HL-60/S4 (cell line): ENCODE measurements around the gene VWA8.
"Not testable (repeated sequence)": the region's sequence is repeated elsewhere in the genome, so short reads cannot be mapped to it uniquely, and the experiment has no call there.

Source experiments
- in situ Hi-C: fragments of 300-500 bp; cut with MboI; formaldehyde crosslinking; loops from 2 replicates; pipeline ENCODE4 v1.14.3; 2022; ENCODE audit warnings: low sequenced_read_pairs

VWA8 gene

DNA sequence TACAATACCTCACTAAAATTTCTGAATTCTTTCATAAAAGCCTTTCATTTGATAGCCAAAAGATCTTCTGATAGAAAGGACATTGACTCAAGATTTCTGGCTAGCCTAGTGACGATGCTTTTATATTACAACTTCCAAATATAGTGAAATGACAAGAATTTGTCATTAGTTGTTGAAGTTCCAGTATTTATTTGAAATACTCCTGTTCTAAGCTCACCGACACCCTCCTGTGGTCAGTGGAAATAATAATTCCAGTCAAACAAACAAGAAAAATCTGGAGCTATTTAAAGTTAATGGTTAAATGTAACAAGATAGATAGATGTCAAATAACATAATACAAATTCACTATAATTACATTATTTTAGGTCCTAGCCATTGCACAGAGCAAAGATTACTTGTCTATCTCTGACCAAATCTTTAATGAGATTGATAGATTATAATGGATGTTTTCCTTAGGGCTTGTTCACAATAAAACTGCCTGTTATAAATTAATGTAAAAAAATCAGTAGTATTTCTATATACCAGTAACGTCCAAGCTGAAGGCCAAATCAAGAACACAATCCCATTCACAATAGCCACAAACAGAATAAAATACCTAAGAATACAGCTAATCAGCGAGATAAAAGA is 308.1 kb downstream of the VWA8 start:
- in situ Hi-C loops, result no loop called here

DNA sequence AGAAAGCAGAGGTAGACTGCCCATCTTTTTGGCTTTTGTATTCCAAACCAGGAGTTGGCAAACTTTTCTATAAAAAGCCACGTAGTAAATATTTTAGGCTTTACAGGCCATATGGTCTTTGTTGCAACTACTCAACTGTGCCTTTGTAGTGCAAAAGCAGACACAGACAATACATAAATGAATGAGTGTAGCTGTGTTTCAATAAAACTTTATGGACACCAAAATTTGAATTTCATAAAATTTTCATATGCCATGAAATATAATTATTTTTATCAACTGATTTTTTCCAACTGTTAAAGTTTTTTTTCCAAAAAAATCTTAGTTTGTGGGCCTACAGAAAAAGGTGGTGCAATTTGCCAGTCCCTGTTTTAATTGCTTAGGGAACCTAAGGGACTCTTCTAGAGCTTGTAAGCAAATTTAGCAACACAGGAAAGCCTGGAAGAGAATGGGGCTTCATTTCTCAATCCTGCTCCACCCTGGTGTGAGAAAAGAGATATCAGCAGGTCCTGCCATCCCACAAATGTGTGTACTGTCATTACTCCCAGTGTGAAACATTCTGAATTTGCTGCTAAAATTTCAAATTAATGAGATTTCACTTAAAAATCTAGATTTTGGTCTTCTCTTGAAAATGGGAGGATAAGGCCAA is 309.4 kb downstream of the VWA8 start:
- in situ Hi-C loops, result no loop called here

DNA sequence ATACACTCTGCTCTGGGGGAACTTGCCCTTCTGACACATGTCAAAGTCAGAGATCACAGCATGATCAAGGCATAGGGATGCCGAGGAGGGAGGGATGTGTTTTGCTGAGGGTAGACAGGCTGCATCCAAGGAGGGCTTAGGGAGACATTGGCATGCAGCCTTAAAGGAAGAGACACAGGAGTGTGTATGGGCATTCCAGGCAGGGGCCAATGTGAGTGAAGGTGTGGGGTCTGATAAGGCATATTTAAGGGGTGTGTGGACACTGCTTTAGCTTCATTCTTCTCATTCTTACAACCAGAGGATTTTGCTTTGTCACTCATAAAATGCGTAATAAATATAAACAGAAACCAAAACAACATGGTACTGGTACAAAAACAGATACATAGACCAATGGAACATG is 310.2 kb downstream of the VWA8 start:
- in situ Hi-C loops, result no loop called here

DNA sequence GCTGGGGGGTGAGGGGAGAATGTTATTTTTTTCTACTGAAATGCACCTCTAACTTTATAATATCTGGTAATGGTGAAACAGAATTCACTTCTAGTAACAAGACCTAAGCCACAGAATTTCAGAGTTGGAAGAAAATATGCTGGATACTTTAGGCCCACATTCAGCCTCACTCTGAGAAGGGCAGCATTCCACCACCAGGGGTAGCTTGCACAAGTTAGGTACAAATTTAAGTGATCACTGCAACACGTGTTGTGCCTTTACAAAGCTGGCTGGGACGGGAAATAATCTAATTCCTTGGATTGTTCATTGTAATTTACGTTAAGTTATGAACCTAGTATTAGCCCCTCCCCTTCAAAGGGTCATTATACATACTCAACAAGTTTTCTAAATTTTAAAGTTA is 311.2 kb downstream of the VWA8 start:
- in situ Hi-C loops, result no loop called here

DNA sequence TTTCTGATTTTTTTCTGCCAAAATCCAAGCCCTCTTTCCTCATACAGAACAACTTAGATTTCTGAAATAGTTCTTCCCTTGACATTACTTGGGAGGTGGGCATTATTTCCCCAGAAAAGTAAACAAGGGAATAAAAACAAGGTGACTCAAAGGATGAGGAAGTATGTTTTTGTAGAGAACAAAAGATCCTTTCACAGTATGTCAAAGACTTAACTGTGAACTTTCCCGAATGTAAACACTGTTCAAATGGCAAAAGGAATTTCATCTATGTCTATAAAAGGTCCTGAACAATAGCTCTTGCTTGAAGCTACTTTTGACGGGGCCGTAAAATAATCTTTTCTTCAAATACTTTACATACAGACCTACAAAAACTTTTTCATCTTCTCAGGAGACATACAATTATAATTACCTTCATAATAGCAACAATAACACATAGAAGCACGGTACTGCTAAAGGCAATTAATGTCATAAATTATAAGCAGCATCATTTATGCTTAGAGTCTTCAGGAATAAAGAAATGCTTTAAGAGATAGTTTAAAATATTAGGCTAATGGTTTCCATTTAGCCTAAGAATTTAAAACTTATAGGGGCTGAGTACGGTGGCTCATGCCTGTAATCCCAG is 312.5 kb downstream of the VWA8 start:
- in situ Hi-C loops, result no loop called here

DNA sequence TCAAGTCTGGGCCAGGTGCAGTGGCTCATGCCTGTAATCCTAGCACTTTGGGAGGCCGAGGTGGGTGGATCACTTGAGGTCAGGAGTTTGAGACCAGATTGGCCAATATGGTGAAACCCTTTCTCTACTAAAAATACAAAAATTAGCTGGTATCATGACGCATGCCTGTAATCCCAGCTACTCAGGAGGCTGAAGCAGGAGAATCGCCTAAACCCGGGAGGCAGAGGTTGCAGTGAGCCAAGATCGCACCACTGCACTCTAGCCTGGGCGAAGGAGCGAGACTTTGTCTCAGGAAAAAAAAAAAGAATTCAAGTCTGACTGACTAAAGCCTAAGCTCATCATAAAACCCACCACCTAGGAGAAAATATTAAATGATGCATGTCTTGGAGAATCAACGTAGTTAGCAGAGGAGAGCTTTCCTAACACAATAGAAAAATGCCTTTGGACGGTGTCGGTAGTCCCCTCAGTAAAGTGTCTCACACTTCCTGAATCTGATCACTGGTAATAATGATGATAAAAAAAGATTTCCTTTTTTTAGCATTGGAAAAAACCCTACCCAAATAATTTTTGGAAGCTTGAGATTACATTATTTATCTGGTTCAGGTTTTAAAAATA is 313.1 kb downstream of the VWA8 start:
- in situ Hi-C loops, result not testable (repeated sequence)

DNA sequence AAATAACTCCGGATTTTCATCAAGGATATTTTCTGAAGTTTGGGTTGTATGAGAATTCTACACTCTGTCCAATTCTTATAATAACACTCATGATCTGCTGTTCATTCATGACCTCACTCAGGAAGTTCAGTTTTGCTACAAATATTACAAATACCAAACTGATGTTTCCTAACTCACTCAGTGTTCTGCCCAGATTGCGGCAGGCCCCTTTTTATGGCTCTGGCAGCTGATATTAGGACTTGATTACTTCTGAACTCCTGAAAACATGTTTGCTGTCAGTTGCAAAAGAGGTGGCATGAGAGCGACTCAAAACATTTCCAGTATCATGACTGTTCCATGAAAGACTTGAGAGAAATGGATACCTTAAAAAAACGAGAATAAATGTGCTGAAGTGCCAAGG is 315.6 kb downstream of the VWA8 start:
- in situ Hi-C loops, result no loop called here

DNA sequence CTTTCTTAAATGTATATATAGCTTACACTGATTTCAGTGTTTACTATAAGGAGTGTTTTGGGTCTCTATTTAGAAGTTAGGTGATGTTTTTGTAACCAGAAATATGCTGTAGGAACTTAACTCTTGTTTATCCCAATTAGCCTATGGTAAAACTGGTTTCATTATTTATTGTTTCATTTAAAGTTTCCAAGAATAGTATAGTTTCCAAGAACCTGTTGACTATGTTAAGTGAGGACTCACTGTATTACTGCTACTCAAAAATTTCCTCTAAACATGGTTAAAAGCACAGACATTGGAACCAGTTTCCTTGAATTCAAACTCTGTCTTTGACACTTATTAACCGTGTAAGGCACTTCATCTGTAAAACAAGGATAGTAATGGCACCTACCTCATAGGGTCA is 316.2 kb downstream of the VWA8 start:
- in situ Hi-C loops, result no loop called here

DNA sequence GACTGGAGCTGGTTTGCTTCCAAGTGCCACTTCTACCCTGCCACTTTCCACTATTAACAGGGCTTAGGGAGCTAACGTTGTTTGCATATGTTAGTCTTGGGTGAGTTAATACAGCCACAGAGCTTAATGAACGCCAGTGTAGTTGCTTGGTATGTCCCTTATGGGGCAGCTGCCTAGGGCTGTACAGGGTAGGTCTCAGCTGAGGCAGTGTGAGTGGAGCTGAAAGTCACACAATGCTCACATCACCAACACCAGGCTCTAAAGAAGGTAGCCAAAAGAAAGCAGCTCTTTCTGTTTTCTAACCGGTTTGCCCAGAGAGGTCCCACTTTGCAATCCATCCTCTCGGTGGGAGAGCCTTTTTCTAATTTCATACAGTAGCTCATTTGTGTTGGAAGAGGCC is 317.4 kb downstream of the VWA8 start:
- in situ Hi-C loops, result no loop called here

DNA sequence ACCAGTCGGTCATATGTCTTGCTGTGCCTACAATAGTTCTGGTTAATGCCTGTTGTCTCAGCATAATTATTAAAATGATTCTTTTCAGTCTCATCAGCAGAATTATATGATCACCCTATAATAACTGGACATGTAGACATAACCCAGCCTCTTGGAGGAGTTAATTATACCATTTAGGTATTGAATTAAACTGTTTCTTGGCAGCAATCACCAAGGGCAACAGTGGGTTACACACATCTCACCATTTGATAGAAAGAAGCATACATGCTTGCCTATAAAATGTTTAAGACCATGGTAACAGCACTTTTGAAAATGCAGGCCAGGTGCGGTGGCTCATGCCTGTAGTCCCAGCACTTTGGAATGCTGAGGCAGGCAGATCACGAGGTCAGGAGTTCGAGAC is 318.9 kb downstream of the VWA8 start:
- in situ Hi-C loops, result no loop called here

DNA sequence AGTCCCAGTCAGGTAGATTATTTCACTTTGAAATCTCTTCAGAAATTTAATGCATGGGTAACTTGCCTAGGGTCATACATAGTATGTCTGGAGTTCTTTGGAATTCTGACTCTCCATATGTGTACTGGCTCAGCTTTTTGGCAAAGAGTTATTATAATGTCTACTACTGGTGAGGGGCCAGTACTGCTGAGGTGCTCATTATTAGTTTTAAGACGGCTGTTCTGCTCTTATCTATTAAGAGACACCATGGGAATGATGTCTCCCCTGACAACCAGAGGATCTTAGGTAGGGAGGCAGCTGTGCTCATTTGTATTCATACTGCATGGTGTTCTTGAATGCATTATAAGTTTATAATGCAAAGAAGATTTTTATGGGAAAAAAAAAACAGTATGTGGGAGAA is 319.5 kb downstream of the VWA8 start:
- in situ Hi-C loops, result no loop called here

DNA sequence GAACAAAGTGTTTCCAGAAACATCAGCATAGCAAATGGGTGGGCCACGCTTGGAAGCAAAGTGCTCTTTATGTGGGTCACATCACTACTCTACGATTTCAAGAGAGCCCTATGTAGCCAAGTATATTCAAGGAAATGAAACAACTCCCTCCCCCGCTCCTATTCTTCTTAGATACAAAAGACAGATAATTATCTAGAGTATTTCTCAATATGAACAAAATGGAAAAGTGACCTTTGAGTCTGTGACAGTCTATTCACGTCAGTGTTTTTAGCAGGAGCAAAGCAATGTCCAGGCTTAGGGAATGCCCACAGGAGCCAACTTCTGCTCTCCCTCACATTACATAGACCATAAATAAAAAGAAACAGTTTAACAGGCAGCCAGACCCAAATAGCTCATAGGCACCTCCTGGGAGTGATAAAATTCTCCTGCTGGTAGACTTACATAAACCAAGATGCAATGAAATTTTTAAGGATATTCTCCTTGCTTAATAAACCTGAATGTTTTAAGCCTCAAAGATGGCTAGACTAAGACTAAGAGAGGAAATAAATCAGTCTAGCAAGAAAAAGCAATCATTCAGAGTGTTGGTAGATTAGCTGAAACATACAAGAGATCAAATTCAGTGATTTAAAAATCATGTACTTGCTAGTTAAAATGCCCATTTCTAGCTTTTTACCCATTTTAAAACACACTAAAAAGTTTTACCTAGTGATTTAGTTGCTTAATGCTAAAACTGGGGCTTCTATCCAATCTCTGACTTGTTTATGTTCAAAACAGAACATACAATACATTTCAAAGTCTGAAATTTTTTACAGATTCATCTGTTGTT is 320.7 kb downstream of the VWA8 start:
- in situ Hi-C loops, result no loop called here

DNA sequence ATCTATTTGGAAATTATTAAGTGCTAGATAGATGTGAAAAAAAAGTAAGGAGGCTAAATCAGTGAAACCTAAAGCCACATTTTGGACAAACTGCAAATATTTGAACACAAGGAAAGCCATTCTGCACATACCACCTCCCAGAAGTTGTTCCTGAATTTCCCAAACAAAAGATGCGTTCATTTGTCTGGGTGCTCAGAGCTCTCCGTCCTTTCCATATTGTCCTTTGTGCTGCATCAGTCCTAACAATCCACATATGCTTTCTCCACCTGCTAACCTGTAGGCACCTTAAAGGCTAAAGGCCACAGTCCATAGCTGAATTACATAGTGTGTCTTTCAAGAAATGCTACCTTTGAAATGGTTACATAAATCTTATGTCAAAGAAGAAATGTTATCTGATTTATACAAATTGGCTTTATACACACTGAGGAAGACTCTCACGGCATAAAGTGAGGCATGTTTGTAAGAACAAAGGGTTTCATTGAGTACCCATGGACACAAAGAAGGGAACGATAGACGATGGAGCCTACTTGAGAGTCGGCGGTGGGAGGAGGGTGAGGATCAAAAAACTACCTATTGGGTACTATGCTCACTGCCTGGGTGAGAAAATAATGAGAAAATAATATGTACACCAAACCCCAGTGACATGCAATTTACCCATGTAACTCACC is 321.5 kb downstream of the VWA8 start:
- in situ Hi-C loops, result no loop called here

DNA sequence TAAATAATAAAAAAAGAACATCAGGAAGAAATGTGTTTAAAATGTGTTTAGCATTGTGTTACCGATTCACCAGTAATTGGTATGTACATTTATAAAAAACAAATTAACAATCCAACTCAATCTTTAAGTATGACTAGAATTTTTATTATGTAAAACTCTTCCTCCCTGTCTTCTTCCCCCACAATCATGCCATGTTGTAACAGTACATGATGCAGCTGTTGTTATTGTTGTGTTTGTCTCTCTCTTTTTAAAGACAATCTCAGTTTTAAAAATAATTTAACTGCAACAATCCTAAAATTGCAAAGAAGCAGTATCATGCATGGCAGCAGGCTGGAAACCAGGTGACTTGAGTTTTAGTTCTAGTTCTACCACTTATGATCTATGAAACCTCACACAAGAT is 323.3 kb downstream of the VWA8 start:
- in situ Hi-C loops, result no loop called here

DNA sequence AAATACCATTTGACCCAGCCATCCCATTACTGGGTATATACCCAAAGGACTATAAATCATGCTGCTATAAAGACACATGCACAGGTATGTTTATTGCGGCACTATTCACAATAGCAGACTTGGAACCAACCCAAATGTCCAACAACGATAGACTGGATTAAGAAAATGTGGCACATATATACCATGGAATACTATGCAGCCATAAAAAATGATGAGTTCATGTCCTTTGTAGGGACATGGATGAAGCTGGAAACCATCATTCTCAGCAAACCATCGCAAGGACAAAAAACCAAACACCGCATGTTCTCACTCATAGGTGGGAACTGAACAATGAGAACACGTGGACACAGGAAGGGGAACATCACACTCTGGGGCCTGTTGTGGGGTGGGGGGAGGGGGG is 323.9 kb downstream of the VWA8 start:
- in situ Hi-C loops, result not testable (repeated sequence)

DNA sequence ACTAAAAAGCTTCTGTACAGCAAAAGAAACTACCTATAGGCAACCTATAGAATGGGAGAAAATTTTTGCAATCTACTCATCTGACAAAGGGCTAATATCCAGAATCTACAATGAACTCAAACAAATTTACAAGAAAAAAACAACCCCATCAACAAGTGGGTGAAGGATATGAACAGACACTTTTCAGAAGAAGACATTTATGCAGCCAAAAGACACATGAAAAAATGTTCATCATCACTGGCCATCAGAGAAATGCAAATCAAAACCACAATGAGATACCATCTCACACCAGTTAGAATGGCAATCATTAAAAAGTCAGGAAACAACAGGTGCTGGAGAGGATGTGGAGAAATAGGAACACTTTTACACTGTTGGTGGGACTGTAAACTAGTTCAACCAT is 324.3 kb downstream of the VWA8 start:
- in situ Hi-C loops, result not testable (repeated sequence)

DNA sequence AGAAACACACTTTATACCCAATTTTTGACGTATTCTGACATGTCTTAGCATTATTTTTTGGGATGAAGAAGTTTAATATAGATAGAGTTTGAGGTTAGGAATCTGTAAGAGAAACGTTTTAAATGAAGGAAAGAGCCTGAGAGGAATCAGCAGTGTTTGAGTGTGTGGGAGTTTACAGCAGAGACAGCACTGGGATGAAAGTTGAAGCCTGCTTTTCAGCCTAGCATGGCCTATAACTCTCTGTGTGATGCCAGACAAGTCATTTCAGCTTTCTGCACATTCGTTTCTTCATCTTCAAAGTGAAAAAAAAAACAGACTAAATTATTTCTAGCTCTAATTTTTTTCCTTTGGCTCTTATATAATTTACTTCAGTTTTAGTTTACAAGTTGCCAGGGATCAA is 326.5 kb downstream of the VWA8 start:
- in situ Hi-C loops, result no loop called here

DNA sequence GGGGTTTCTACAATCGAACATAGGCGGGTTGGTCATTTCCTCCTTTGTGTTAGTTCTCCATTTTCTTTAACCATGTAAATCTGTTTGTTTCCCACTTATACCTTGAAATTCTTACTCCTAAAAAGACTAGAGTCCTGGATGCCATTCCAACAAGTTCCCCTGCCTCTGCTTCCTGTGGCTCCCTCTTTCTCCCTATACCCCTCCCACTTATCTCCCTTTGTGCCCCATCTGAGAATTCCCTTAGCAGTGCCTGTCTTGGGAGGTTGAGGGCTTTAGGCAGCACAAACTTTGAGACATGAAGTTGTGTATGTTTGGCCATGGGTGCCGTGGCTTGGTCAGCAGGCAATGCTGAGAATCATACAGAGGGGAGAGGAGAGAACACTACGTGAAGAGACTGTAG is 327.1 kb downstream of the VWA8 start:
- in situ Hi-C loops, result no loop called here

DNA sequence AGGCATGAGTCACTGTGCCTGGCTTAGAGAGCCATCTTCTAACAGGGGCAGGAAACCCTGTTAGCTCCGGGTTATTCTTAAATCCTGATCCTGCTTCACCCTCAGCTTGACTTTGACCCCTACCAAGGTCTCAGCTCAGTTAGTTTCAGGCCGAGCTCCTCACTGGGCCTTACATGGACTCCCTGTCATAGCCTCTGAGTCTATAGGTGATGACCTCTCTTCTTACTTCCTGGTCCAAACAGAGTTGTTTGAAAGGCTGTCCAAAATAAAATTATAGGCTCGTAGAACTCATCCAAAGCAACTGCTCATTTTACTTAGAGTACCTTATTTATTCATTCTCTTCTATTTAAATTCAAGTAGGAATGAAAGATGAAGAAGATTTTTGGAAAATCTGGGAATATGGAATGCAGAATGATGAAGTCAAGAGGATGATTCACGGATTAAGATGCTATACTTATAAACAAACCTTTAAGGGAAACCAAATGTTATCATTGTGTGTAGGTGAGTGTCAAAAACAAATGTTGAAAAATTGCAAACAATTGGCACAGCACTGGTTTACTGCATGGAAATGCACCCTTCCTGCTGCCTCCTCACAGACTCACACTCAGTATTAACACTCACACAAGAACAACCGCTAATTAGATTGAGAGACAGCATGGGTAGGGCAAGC is 329.5 kb downstream of the VWA8 start:
- in situ Hi-C loops, result no loop called here

DNA sequence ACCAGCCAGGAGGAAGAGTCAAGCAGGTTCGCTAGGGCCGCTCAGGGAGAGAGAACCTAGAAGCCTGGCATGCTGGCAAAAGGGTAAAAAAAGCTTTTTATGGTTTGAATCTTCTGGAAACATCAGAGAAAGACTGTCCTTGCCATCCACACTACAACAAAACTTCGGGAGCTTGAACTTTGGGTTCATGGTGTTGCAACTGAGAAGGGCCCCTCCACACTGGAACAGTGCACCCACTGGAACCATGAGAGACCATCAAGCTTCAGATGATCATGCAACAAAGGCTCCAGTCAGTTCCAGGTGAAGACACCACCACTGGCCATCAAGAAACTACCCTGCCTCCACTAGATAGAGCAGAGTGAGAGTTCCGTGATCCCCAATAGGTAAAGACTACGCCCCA is 333.5 kb downstream of the VWA8 start:
- in situ Hi-C loops, result no loop called here
